Upper lobe of right lung (tissue), 1 donor: ENCODE results near the gene TEF. TPM values are rescaled to one million over a fixed set of nuclear protein-coding genes. Genes with fewer than 3 reads are reported as not detected.
"Not testable (repeated sequence)": the region's sequence is repeated elsewhere in the genome, so short reads cannot be mapped to it uniquely, and the experiment has no call there.

Experiments
- ATAC-seq: fragments of 200-7000 bp; cut with Tn5 transposase; one replicate; pipeline ENCODE4 v1.9.1; 2020; ENCODE audit warnings: mild to moderate bottlenecking, moderate library complexity
- DNase-seq: peaks from one replicate; pipeline ENCODE4 v3.0.0-alpha.2; 2020
- H3K27ac ChIP-seq: fragments of 200-600 bp; one replicate; pipeline ENCODE4 v1.8.0; 2022
- H3K27me3 ChIP-seq: fragments of 200-600 bp; one replicate; pipeline ENCODE4 v1.8.0; 2022; ENCODE audit warnings: mild to moderate bottlenecking
- H3K36me3 ChIP-seq: fragments of 200-600 bp; one replicate; pipeline ENCODE4 v1.8.0; 2022
- H3K4me1 ChIP-seq: fragments of 200-600 bp; one replicate; pipeline ENCODE4 v1.8.0; 2022
- H3K4me3 ChIP-seq: fragments of 200-600 bp; one replicate; pipeline ENCODE4 v1.8.0; 2022; ENCODE audit warnings: mild to moderate bottlenecking
- H3K9me3 ChIP-seq: fragments of 200-600 bp; one replicate; pipeline ENCODE4 v1.8.0; 2022
- intact Hi-C: fragments of 100-400 bp; cut with DNase I; formaldehyde crosslinking; loops from one replicate; pipeline ENCODE4 v1.11.0; 2022
- total RNA-seq: library from RNA; stranded (reverse); fragmentation: NEBNext Ultra II Directional; extraction: Animal tissue kit (Norgen Biotek cat#: 25700); gene quantifications from one replicate; pipeline ENCODE4 v1.2.1, GENCODE V29; 2021
- TF ChIP-seq, protein P1 (sequence below): fragments of 200-600 bp; IDR thresholded peaks from one replicate; pipeline ENCODE4 v1.8.0; 2022; ENCODE audit warnings: antibody characterized with exemption
- donor health status: DM: no; HTN: yes; CAD: no; lungs with severe emphysema.

The TEF gene
- total RNA-seq, 1 donor from 2014 or later, result 45.6 TPM

DNA sequence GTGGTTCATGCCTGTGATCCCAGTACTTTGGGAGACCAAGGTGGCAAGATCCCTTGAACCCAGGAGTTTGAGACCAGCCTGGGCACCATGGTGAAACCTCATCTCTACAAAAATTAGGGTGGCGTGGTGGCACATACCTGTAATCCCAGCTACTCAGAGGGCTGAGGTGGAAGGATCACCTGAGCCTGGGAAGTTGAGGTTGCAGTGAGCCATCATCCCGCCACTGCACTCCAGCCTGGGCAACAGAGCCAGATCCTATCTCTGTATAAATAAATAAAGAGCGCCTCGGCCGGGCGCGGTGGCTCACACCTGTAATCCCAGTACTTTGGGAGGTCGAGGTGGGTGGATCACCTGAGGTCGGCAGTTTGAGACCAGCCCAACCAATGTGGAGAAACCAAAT, 37.0 kb downstream of the TEF start:
- TF ChIP-seq, protein P1, sequence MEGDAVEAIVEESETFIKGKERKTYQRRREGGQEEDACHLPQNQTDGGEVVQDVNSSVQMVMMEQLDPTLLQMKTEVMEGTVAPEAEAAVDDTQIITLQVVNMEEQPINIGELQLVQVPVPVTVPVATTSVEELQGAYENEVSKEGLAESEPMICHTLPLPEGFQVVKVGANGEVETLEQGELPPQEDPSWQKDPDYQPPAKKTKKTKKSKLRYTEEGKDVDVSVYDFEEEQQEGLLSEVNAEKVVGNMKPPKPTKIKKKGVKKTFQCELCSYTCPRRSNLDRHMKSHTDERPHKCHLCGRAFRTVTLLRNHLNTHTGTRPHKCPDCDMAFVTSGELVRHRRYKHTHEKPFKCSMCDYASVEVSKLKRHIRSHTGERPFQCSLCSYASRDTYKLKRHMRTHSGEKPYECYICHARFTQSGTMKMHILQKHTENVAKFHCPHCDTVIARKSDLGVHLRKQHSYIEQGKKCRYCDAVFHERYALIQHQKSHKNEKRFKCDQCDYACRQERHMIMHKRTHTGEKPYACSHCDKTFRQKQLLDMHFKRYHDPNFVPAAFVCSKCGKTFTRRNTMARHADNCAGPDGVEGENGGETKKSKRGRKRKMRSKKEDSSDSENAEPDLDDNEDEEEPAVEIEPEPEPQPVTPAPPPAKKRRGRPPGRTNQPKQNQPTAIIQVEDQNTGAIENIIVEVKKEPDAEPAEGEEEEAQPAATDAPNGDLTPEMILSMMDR, result no peak
- Histone ChIP-seq H3K27me3 (no peaks in the 10 kb centered on the region), H3K27ac (peak overlapping the region; percentile 84), H3K36me3 (peaks cover 10% of the 10 kb centered on the region), H3K9me3 (no peaks in the 10 kb centered on the region), H3K4me1 (peaks cover 38% of the 10 kb centered on the region), H3K4me3 (no peak overlapping the region)
- no peak for ATAC-seq
- intact Hi-C loops, result no loop called here
- no peak for DNase-seq

DNA sequence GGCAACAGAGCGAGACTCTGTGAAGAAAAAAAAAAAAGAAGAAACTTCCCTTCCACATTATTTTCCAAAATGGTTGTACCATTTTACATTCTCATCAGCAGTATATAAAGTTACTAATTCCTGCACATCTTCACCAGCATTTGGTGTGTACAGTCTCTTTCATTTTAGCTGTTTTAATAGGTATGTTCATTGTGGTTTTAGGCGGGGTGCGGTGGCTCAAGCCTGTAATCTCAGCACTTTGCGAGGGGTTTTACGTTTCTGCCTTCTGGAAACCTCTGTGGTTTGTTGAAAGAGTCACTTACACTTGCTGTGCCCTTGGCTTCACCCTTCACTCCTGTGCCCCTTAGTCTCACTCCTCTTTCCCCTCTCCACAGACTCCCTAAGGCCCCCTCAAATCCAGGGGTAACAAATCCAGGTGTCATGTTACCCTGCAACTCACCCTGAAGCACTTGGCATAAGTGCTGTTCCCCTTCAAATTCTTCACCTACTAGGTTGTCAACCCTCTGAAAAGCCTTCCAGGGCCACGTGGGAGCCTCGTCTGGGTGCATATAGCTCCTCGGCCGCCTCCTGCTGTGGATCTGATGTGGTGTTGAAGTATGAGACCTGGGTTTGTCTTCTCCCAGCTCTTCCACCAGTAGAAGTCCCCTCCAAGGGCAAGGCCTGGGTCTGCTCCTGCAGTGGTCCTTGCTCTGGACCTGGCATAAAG, 44.1 kb downstream of the TEF start:
- TF ChIP-seq, protein P1, result no peak
- Histone ChIP-seq H3K4me1 (no peaks in the 10 kb centered on the region), H3K27ac (no peak overlapping the region), H3K4me3 (no peak overlapping the region), H3K27me3 (no peaks in the 10 kb centered on the region), H3K9me3 (no peaks in the 10 kb centered on the region), H3K36me3 (peaks cover 43% of the 10 kb centered on the region)
- intact Hi-C loops, result no loop called here
- ATAC-seq (peak; percentile 45), DNase-seq (no peak)

DNA sequence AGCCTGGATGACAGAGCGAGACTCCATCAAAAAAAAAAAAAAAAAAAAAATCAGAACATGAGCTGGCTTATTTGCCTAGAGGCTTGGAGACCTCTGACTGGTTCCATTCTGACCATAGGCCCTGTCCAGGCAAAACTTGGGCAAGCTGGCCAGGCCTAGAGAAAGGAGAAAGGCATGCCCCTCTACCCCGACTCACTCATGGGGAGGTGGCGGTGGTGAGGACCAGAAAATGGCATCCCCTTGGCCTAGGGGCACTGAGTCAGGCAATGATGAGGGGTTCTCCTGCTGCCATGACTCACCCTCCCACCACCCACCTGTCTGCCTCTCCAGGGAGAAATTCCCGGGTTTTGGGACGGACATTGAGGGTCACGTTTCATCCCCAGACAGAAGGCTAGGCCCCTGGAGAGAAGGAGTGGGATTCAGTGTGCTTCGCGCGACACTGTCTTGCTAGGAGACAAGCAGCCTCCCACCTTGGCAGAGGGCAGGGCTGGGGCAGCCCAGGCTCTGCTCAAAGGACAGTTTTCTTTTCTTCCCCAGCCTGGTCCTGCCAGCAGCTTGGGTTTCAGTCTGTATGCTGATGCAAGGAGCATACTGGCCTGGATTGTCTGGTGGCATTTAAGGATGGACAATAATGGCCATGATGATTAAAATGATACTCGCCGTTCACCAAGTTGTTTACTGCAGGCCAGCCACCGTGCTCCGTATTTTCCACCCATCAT, 47.6 kb downstream of the TEF start:
- no peaks in the 10 kb centered on the region for H3K9me3 ChIP-seq
- peaks cover 39% of the 10 kb centered on the region for H3K36me3 ChIP-seq
- no peak overlapping the region for H3K4me3 ChIP-seq
- intact Hi-C loops, result no loop called here
- no peaks in the 10 kb centered on the region for H3K27me3 ChIP-seq
- H3K27ac ChIP-seq, result no peak overlapping the region
- DNase-seq (no peak), ATAC-seq (peak; percentile 12)
- no peaks in the 10 kb centered on the region for H3K4me1 ChIP-seq
- TF ChIP-seq, protein P1, result no peak

DNA sequence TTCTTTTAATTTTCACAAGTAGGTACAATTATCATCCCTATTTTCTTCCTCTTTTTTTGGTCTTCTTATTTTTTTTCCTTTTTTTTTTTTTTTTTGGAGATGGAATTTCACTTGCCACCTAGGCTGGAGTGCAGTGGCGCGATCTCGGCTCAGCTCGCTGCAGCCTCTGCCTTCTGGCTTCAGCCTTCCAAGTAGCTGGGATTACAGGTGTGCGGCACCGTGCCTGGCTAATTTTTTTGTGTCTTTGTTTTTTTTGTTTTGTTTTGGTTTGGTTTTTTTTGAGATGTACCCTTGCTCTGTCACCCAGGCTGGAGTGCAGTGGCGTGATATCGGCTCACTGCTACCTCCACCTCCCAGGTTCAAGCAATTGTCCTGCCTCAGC, 48.2 kb downstream of the TEF start:
- no peaks in the 10 kb centered on the region for H3K9me3 ChIP-seq
- intact Hi-C loops, result no loop called here
- peaks cover 4% of the 10 kb centered on the region for H3K4me1 ChIP-seq
- no peak overlapping the region for H3K4me3 ChIP-seq
- TF ChIP-seq, protein P1, result no peak
- no peak overlapping the region for H3K27ac ChIP-seq
- H3K36me3 ChIP-seq, result peaks cover 39% of the 10 kb centered on the region
- no peak for ATAC-seq
- DNase-seq, result no peak
- H3K27me3 ChIP-seq, result no peaks in the 10 kb centered on the region

DNA sequence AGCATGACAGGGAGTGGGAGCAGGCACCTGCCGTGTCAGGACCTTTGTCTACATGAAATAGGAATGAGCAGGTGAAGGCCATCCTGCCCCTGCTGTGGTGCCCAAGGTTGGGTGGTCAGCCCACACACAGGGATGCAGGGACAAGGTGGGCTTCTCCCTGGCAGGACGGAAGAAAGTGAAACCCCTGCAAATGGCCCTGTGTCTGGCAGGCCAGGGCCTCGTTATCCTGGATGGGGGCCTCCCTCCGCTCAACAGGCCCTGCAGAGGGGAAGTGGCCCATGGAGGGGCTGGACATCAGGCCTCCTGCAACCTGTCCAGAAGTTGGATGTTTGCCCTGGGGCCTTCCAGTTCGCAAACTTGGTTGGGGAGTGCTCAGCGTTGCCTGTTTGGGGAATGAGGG, 49.9 kb downstream of the TEF start:
- Histone ChIP-seq H3K27ac (no peak overlapping the region), H3K4me3 (no peak overlapping the region), H3K4me1 (peaks cover 8% of the 10 kb centered on the region), H3K9me3 (no peaks in the 10 kb centered on the region), H3K36me3 (peaks cover 48% of the 10 kb centered on the region), H3K27me3 (no peaks in the 10 kb centered on the region)
- no peak for ATAC-seq
- intact Hi-C loops, result no loop called here
- TF ChIP-seq, protein P1, result no peak
- DNase-seq, result no peak

DNA sequence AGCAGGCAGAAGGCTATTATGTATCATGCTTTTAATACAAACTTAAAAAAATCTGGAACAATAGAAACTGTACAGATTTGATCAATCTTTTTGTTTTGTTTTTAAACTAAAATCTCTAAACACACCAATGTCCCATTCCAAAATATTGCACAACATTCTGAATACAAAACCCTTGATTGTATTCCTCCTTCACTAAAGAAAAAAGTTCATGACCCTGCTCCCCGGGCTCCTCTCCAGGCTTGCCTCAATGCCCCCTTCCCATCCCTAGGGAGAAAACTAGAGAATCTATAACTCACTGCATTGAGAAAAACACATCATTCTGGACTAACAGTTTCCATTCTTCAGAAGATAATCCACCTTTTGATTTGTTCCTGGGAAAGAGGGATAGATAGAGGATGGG, 51.7 kb downstream of the TEF start:
- peaks cover 52% of the 10 kb centered on the region for H3K36me3 ChIP-seq

DNA sequence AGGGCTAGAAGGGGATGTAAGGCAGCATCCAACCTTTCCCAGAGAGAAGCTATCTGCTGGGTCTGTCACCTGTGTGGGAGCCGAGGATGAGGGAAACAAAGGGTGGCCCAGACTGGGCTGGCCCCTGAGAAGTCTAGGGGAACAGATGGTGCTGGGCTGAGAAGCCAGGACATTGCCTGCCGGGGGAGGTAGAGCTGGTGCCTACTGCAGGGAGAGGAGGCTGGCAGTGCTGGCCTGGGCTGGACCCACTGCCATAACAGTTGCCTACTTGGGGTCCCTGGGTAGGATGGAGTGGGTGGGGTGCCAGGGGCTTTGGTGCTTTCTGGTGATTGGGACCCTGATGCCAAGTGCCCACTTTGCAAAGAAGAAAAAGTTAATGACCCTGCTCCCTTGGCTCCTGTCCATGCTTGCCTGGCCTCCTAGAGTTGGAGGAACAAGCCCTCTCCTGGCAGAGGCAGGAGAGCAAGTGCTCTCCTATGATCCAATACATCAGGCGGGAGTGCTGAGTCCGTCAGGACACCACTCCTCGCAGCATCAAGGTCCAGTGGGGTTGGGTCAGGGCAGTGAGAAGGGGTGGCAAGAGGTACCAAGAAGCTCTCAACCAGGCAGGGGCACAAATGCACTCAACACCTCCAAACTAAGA, 52.7 kb downstream of the TEF start:
- intact Hi-C loops, result not testable (repeated sequence)
- peak; percentile 13 for ATAC-seq
- H3K36me3 ChIP-seq, result peaks cover 51% of the 10 kb centered on the region

More for the DNA sequence above, 51.7 kb downstream of the TEF start:
- DNase-seq, H3K4me1 ChIP-seq, H3K27ac ChIP-seq, ATAC-seq, intact Hi-C loops, H3K4me3 ChIP-seq, H3K9me3 ChIP-seq, H3K27me3 ChIP-seq: not testable (repeated sequence)

More for the DNA sequence above, 52.7 kb downstream of the TEF start:
- H3K4me1 ChIP-seq, result peaks cover 12% of the 10 kb centered on the region
- H3K27me3 ChIP-seq, DNase-seq, H3K4me3 ChIP-seq, H3K27ac ChIP-seq, H3K9me3 ChIP-seq: not testable (repeated sequence)
